Measurements from ENCODE around the gene TP53TG5.
A peak's percentile ranks its signal among the peaks of the same experiment; 100 is the strongest.

The TP53TG5 gene

DNA sequence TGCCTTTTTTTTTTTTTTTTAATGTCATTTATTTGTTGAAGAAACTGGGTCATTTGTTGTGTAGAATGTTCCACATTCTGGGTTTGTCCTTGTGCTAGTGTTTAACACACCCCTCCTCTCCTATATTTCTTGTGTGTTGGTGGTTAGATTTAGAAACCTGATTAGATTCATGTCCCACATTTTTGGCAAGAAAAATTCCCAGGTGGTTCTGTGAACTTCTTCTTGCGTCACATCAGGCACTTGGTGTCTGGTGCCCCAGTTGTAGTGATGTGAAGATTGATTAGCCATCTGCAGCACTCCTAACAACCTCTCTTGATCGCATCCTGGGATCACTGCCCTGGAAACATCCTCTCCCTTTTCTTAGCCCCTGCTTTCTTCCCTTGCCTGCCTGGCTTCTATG, 45.6 kb upstream of the TP53TG5 start:
- Histone ChIP-seq H4K20me1 (ENCODE audit: insufficient read depth, low read length) (no peaks in the 10 kb centered on the region), H3K36me3 (replicated peaks; ENCODE audit: low read depth, low read length) (peaks cover 56% of the 10 kb centered on the region)

DNA sequence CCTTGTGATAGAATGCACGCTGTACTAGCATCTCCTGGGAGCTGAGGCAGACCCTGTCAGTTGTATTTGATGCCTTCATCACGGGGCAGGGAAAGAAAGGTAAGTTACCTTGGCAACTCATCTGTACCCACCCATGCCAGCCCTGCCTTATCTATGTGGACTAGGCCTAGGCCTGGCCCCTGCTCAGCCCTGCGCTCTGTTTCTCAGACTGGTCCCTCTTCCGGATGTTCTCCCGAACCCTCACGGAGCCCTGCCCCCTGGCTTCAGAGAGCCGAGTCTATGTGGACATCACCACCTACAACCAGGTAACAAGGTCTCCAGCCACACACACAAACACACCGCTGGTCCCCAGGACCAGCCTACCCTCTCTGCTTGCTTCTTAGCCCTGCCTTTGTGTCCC, 42.0 kb upstream of the TP53TG5 start:
- Histone ChIP-seq H3K27me3 (ENCODE audit: low read depth, low read length) (no peaks in the 10 kb centered on the region), H2AFZ (ENCODE audit: low read depth, low read length) (no peak overlapping the region), H3K9ac (ENCODE audit: low read length) (no peak overlapping the region), H3K4me3 (ENCODE audit: low read length) (no peak overlapping the region), H3K4me1 (ENCODE audit: low read length) (peaks cover 11% of the 10 kb centered on the region), H3K4me2 (ENCODE audit: low read length) (no peak overlapping the region), H3K79me2 (ENCODE audit: low read length) (peaks cover 27% of the 10 kb centered on the region), H3K27ac (ENCODE audit: low read length) (no peak overlapping the region), H3K36me3 (replicated peaks; ENCODE audit: low read depth, low read length) (peaks cover 45% of the 10 kb centered on the region), H3K9me3 (ENCODE audit: insufficient read depth, low read length) (no peaks in the 10 kb centered on the region), H4K20me1 (ENCODE audit: insufficient read depth, low read length) (no peaks in the 10 kb centered on the region)
- TF ChIP-seq, protein P1, sequence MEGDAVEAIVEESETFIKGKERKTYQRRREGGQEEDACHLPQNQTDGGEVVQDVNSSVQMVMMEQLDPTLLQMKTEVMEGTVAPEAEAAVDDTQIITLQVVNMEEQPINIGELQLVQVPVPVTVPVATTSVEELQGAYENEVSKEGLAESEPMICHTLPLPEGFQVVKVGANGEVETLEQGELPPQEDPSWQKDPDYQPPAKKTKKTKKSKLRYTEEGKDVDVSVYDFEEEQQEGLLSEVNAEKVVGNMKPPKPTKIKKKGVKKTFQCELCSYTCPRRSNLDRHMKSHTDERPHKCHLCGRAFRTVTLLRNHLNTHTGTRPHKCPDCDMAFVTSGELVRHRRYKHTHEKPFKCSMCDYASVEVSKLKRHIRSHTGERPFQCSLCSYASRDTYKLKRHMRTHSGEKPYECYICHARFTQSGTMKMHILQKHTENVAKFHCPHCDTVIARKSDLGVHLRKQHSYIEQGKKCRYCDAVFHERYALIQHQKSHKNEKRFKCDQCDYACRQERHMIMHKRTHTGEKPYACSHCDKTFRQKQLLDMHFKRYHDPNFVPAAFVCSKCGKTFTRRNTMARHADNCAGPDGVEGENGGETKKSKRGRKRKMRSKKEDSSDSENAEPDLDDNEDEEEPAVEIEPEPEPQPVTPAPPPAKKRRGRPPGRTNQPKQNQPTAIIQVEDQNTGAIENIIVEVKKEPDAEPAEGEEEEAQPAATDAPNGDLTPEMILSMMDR (IDR thresholded peaks at IDR 0.05; ENCODE audit: low read depth, low read length) = no peak
- TF ChIP-seq EZH2phosphoT487 (IDR thresholded peaks at IDR 0.05; ENCODE audit: low read depth) = no peak

More for the DNA sequence above, 45.6 kb upstream of the TP53TG5 start:
- no peaks in the 10 kb centered on the region for H3K9me3 ChIP-seq (ENCODE audit: insufficient read depth, low read length)
- no peak overlapping the region for H3K9ac ChIP-seq (ENCODE audit: low read length)
- H3K27me3 ChIP-seq (ENCODE audit: low read depth, low read length) = no peaks in the 10 kb centered on the region
- TF ChIP-seq, protein P1 (IDR thresholded peaks at IDR 0.05; ENCODE audit: low read depth, low read length) = no peak
- TF ChIP-seq EZH2phosphoT487 (IDR thresholded peaks at IDR 0.05; ENCODE audit: low read depth) = no peak
- H3K4me1 ChIP-seq (ENCODE audit: low read length) = no peaks in the 10 kb centered on the region
- no peak overlapping the region for H3K4me2 ChIP-seq (ENCODE audit: low read length)
- H3K27ac ChIP-seq (ENCODE audit: low read length) = no peak overlapping the region
- no peaks in the 10 kb centered on the region for H3K79me2 ChIP-seq (ENCODE audit: low read length)
- H2AFZ ChIP-seq (ENCODE audit: low read depth, low read length) = no peak overlapping the region
- H3K4me3 ChIP-seq (ENCODE audit: low read length) = no peak overlapping the region

DNA sequence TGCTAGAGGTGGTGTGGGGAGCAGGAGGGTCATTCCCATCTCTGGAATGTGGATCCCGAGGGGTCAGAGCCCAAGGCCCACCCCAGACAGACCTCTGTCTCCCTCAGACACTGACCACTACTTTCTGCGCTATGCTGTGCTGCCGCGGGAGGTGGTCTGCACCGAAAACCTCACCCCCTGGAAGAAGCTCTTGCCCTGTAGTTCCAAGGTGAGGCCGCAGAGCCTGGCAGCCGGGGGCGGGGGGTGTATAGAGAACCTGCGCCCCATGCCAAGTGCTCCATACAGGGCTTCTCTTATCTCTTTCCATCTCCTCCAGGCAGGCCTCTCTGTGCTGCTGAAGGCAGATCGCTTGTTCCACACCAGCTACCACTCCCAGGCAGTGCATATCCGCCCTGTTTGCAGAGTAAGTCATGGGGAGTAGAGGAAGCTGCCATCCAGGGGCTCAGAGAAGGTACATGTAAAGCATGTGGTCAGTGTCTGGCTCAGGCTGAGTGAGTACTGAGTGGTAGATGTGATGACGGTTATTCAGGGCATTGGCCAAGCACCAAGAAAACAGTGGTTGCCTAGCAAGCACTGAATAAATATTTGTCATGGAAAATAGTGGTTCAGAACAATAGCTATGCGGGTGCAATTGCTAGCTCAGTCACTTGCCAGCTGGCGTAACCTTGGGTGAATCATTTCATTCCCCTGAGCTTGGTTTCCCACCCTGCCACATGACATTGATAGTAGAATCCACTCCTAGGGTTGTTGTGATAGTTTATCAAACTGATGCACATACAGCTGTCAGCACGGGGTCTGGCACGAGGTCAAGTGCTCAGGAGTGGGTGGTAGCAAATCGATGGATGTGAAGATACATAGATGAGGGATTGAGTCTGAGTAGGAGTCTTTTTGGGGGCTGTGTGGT, 41.3 kb upstream of the TP53TG5 start:
- Histone ChIP-seq H3K9ac (ENCODE audit: low read length) (no peak overlapping the region), H3K27me3 (ENCODE audit: low read depth, low read length) (no peaks in the 10 kb centered on the region), H3K4me3 (ENCODE audit: low read length) (no peak overlapping the region), H3K4me2 (ENCODE audit: low read length) (no peak overlapping the region), H3K36me3 (replicated peaks; ENCODE audit: low read depth, low read length) (peaks cover 41% of the 10 kb centered on the region), H3K79me2 (ENCODE audit: low read length) (peaks cover 27% of the 10 kb centered on the region), H3K9me3 (ENCODE audit: insufficient read depth, low read length) (no peaks in the 10 kb centered on the region), H2AFZ (ENCODE audit: low read depth, low read length) (no peak overlapping the region), H4K20me1 (ENCODE audit: insufficient read depth, low read length) (no peaks in the 10 kb centered on the region), H3K27ac (ENCODE audit: low read length) (no peak overlapping the region), H3K4me1 (ENCODE audit: low read length) (peaks cover 17% of the 10 kb centered on the region)
- TF ChIP-seq EZH2phosphoT487 (IDR thresholded peaks at IDR 0.05; ENCODE audit: low read depth) = no peak
- TF ChIP-seq, protein P1 (IDR thresholded peaks at IDR 0.05; ENCODE audit: low read depth, low read length) = no peak

DNA sequence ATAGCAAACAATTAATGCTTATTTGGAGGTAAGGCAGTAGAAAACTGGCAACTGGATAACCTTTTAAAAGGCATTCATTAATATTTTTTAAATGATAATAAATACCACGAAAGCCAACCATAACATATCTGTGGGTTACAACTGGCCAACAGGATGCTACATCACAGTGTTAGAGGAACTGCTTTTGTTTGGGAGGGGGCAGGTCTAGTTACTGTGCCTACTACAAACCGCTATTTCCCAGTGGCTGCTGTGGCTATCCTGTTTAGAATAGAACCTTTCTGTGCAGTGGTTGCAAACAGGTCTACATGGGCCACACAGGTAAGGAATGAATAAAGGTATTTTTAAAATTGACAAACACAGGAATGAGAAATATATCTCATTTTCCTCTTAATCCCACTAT, 38.8 kb upstream of the TP53TG5 start:
- Histone ChIP-seq H3K4me1 (ENCODE audit: low read length) (peaks cover 17% of the 10 kb centered on the region), H3K4me3 (ENCODE audit: low read length) (peak overlapping the region; percentile 84), H3K27ac (ENCODE audit: low read length) (no peak overlapping the region), H3K9me3 (ENCODE audit: insufficient read depth, low read length) (no peaks in the 10 kb centered on the region), H2AFZ (ENCODE audit: low read depth, low read length) (no peak overlapping the region), H3K79me2 (ENCODE audit: low read length) (peaks cover 27% of the 10 kb centered on the region), H4K20me1 (ENCODE audit: insufficient read depth, low read length) (no peaks in the 10 kb centered on the region), H3K9ac (ENCODE audit: low read length) (peak overlapping the region; percentile 81), H3K27me3 (ENCODE audit: low read depth, low read length) (no peaks in the 10 kb centered on the region), H3K36me3 (replicated peaks; ENCODE audit: low read depth, low read length) (peaks cover 29% of the 10 kb centered on the region), H3K4me2 (ENCODE audit: low read length) (peak overlapping the region; percentile 84)
- TF ChIP-seq, protein P1 (IDR thresholded peaks at IDR 0.05; ENCODE audit: low read depth, low read length) = no peak
- TF ChIP-seq EZH2phosphoT487 (IDR thresholded peaks at IDR 0.05; ENCODE audit: low read depth) = no peak
